ENCODE measurements around the gene NBEAL1. TPM values are rescaled to one million over a fixed set of nuclear protein-coding genes. Genes with fewer than 3 reads are reported as not detected.

The NBEAL1 gene
- total and polyA plus RNA-seq, 2 experiments from 2014 or later, result 13.3 to 21.8 TPM

- TF ChIP-seq CREB1 (CRISPR knock-in tag; IDR thresholded peaks at IDR 0.05; ENCODE audit: low read depth) (no peak), STAT1 (IDR thresholded peaks at IDR 0.05; ENCODE audit: unreplicated experiment) (no peak), NANOG (IDR thresholded peaks at IDR 0.05; ENCODE audit: borderline replicate concordance) (no peak), EZH2 (IDR thresholded peaks at IDR 0.05; ENCODE audit: low read depth, unreplicated experiment) (no peak), ETS1 (IDR thresholded peaks at IDR 0.05) (no peak), ZNF114 (CRISPR knock-in tag; IDR thresholded peaks at IDR 0.05) (no peak)
Measured at GRCh38 chr2:203240491-203240890, 225.8 kb downstream of the NBEAL1 start (continued).

- Mint-ChIP-seq H3K27ac (no peak overlapping the region), H3K4me3 (no peak overlapping the region), H3K36me3 (ENCODE audit: low read depth) (peaks cover 29% of the 10 kb centered on the region), H3K9me3 (no peaks in the 10 kb centered on the region), H3K4me1 (peaks cover 5% of the 10 kb centered on the region), H3K27me3 (ENCODE audit: insufficient read depth, low read depth, poor library complexity) (peaks cover 10% of the 10 kb centered on the region)
- peaks cover 9% of the 10 kb centered on the region; the same call in 1 of the 2 replicates for H3K36me3 ChIP-seq (ENCODE audit: insufficient read depth)
- no peak overlapping the region for H3K4me2 ChIP-seq
- H3K27ac ChIP-seq (ENCODE audit: low read depth), result no peak overlapping the region
- H3K4me1 ChIP-seq (ENCODE audit: insufficient read depth), result no peaks in the 10 kb centered on the region; the same call in 1 of the 2 replicates
- 0 out of 2 replicates have a peak, but pooled peaks cover 5% of the 10 kb centered on the region for H3F3A ChIP-seq (replicated peaks; ENCODE audit: low read depth)
- H3K79me2 ChIP-seq (replicated peaks; ENCODE audit: insufficient read depth), result peaks cover 37% of the 10 kb centered on the region
- H3K9me2 ChIP-seq (ENCODE audit: insufficient read depth), result no peaks in the 10 kb centered on the region
- H3K27me3 ChIP-seq (ENCODE audit: insufficient read depth), result no peaks in the 10 kb centered on the region
- no peak overlapping the region for H2AFZ ChIP-seq
- H3K4me3 ChIP-seq, result no peak overlapping the region
- no peak for DNase-seq (ENCODE audit: low spot score)
- ATAC-seq, result no peak
- H4K20me1 ChIP-seq (replicated peaks; ENCODE audit: insufficient read depth), result no peaks in the 10 kb centered on the region
- no peak for TF ChIP-seq ETS1 (IDR thresholded peaks at IDR 0.05)
- TF ChIP-seq CTCF (conservative IDR thresholded peaks at IDR 0.05; ENCODE audit: low read depth in 2 of 2), result no peak; a peak in 1 of 4 replicates
- TF ChIP-seq STAT1 (IDR thresholded peaks at IDR 0.05; ENCODE audit: unreplicated experiment), result no peak
- no peak for TF ChIP-seq POLR2AphosphoS5 (IDR thresholded peaks at IDR 0.05; ENCODE audit: low read depth)
- TF ChIP-seq JUNB (IDR thresholded peaks at IDR 0.05; ENCODE audit: unreplicated experiment), result no peak
- TF ChIP-seq NANOG (IDR thresholded peaks at IDR 0.05; ENCODE audit: borderline replicate concordance), result no peak
- TF ChIP-seq ZNF462 (CRISPR knock-in tag; IDR thresholded peaks at IDR 0.05), result no peak
- TF ChIP-seq EZH2phosphoT487 (IDR thresholded peaks at IDR 0.05; ENCODE audit: unreplicated experiment), result no peak
Measured at GRCh38 chr2:203242518-203242917, 227.8 kb downstream of the NBEAL1 start.

Measured in GM23338 (cell line).